Thoracic aorta (tissue), 2 donors: Measurements from ENCODE around the gene LAMB1. TPM values are rescaled to one million over a fixed set of nuclear protein-coding genes. Genes with fewer than 3 reads are reported as not detected.

Experiments used
- ATAC-seq: fragments of 150-250 bp; one replicate; pipeline ENCODE4 v1.8.0; 2017; ENCODE audit warnings: low read depth; ENCODE audit not compliant: insufficient number of reproducible peaks, low FRiP score
- DNase-seq: peaks from one replicate; pipeline ENCODE4 v3.0.0-alpha.2; 2020; ENCODE audit warnings: low spot score
- H3K27ac ChIP-seq, 2 donors: fragments of 200-600 bp; sonication (generic); 1 replicate in 1 of 2; 2 replicates in 1 of 2; pipeline ENCODE4 v1.5.1; 2016; ENCODE audit warnings: mild to moderate bottlenecking in 2 of 2, moderate library complexity in 2 of 2
- H3K27me3 ChIP-seq: fragments of 200-600 bp; sonication (generic); replicated peaks from 2 replicates; pipeline ENCODE4 v1.6.0; 2016; ENCODE audit warnings: mild to moderate bottlenecking; ENCODE audit not compliant: insufficient read depth
- H3K36me3 ChIP-seq: fragments of 200-600 bp; sonication (generic); one replicate; pipeline ENCODE4 v1.5.1; 2016
- H3K4me1 ChIP-seq, 2 donors: fragments of 200-600 bp; sonication (generic); 1 replicate in 1 of 2; 2 replicates in 1 of 2; pipeline versions ENCODE4 v1.5.1 to v1.6.0; 2016; ENCODE audit warnings: low read depth in 2 of 2, mild to moderate bottlenecking in 1 of 2; ENCODE audit not compliant: control insufficient read depth in 1 of 2
- H3K4me3 ChIP-seq: fragments of 200-600 bp; sonication (generic); 2 replicates; pipeline ENCODE4 v1.5.1; 2016; ENCODE audit warnings: mild to moderate bottlenecking
- H3K9me3 ChIP-seq: fragments of 200-600 bp; sonication (generic); 2 replicates; pipeline ENCODE4 v1.5.1; 2016
- CTCF ChIP-seq: fragments of 200-600 bp; sonication (generic); IDR thresholded peaks from one replicate; pipeline ENCODE4 v1.5.1; 2019; ENCODE audit warnings: antibody characterized with exemption
- total RNA-seq, 2 donors: library from RNA; depleted of rRNA; stranded (reverse); fragments of >200 nt; gene quantifications; one replicate each; pipeline versions ENCODE4 v1.1.0 to v1.2.3, GENCODE V29; 2016

The LAMB1 gene
- total RNA-seq, result 100 to 1,000 TPM; 144 to 296 TPM

DNA sequence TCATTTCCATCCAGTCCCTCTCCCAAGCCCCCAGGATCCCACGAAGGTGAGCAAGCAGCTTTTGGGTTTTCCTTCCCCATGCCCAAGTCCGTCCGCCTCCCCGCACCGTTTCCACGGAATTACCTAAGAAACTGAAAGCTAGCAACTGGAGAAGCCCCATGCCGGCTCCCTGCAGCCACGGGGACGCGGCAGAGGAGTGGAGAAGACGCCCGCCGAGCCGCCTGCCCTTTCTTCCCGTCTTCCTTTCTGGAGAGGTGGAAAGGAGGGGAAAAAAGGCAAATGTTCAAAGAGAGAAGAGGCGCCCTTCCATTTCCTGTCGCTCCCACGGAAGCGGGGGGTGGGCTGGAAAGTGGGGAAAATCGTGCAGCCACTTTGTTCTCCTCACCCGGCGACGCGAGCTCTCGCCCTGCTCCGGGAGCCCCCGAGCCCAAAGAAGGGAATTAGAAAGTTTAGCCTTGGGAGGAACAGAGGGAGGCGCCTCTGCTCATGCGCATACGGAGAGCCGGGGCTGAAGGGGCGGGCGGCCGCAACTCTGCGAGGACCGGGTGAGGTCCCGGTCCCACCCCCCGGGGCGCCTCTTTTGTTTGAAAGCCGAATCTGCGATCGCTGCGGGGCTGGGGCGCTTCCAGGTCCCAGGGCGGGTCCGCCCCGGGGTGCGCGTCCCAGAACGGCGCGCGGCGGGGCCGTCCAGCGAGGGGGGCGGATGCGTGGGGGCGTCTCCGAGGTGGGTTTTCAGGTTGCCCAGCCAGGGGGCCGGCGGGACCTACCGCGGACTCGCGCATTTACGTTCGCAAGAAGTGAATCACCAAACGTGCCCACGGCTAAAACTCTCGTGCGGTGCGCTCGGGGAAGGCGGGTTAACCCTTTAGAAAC lies at the start of gene LAMB1:
Gene LAMB1 (minus strand): TSS at position 436 of the 873 bp plus-strand sequence. CDS start 276 bp downstream, at position 160.
- Histone ChIP-seq H3K4me3 (peak within 1 kb of the TSS; percentile 90), H3K27me3 (no peaks in the 10 kb centered on the region), H3K9me3 (no peaks in the 10 kb centered on the region), H3K4me1 (peaks cover 13 to 49% of the 10 kb centered on the region in 2 donors), H3K36me3 (no peaks in the 10 kb centered on the region), H3K27ac (peak within 1 kb of the TSS; percentile 80 to 84)
- DNase-seq (no peak), ATAC-seq (no peak)
- TF ChIP-seq CTCF, result no peak

DNA sequence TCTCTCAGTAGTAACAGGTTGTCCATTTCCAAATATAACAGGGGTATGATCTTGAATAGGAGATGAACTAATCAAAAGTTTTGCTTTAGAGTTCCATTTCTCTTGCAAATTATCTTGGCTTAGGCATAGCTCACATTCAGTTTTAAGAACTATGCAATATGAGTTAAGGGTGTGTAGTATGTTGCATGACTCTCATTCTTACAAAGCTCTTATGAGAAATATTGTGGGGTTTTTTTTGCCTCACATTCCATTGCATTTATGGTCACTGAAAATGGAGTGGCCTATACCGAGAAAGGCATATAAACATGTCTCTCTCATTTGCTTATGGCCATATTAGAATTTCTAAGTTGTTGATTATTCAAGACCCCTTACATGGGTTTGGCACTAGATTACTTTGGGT lies 48.5 kb upstream of the LAMB1 start:
- no peak for TF ChIP-seq CTCF
- no peak for ATAC-seq
- Histone ChIP-seq H3K4me3 (no peak overlapping the region), H3K4me1 (no peaks in the 10 kb centered on the region), H3K9me3 (no peaks in the 10 kb centered on the region), H3K36me3 (no peaks in the 10 kb centered on the region), H3K27me3 (no peaks in the 10 kb centered on the region), H3K27ac (no peak overlapping the region)
- DNase-seq, result no peak

DNA sequence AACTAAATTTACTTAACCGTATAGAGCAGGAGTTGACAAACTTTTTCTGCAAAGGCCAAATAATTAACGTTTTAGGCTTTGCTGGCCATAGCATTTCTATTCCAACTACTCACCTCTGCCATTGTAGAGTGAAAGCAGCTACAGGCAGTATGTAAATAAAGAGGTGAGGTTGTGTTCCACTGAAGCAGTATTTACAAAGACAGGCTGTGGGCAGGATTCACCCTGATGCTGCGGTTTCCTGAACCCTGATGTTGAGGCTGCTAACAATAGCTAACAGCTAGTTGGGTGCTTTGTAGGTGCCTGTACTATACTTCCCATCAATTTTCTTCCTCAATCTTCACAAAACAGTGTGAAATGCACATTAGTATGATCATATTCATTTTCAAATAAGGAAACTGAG lies 47.0 kb upstream of the LAMB1 start:
- H3K36me3 ChIP-seq, result no peaks in the 10 kb centered on the region
- DNase-seq (no peak), ATAC-seq (no peak)
- H3K9me3 ChIP-seq, result no peaks in the 10 kb centered on the region
- no peak overlapping the region for H3K4me3 ChIP-seq
- H3K27me3 ChIP-seq, result no peaks in the 10 kb centered on the region
- H3K27ac ChIP-seq, result no peak overlapping the region
- H3K4me1 ChIP-seq, result peaks cover 4 to 11% of the 10 kb centered on the region in 2 donors
- no peak for TF ChIP-seq CTCF

DNA sequence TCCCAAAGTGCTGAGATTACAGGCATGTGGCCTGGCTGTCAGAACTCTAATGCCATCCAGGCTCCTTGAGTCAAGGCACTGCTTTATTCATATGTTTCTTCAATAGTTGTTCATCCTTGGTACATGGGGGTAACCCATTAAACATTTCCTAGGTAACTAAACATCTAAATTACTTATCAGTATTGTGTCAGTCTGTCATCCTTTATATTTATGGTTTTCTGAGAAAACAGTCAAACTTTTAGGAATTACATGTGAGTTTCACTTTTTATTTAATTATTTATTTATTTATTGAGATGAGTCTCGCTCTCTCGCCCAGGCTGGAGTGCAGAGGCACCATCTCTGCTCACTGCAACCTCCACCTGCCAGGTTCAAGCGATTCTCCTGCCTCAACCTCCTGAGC lies 45.5 kb upstream of the LAMB1 start:
- Histone ChIP-seq H3K27ac (no peak overlapping the region), H3K9me3 (no peaks in the 10 kb centered on the region), H3K4me1 (peaks cover 4 to 16% of the 10 kb centered on the region in 2 donors), H3K27me3 (no peaks in the 10 kb centered on the region), H3K36me3 (no peaks in the 10 kb centered on the region), H3K4me3 (no peak overlapping the region)
- DNase-seq, result no peak
- no peak for ATAC-seq
- no peak for TF ChIP-seq CTCF

DNA sequence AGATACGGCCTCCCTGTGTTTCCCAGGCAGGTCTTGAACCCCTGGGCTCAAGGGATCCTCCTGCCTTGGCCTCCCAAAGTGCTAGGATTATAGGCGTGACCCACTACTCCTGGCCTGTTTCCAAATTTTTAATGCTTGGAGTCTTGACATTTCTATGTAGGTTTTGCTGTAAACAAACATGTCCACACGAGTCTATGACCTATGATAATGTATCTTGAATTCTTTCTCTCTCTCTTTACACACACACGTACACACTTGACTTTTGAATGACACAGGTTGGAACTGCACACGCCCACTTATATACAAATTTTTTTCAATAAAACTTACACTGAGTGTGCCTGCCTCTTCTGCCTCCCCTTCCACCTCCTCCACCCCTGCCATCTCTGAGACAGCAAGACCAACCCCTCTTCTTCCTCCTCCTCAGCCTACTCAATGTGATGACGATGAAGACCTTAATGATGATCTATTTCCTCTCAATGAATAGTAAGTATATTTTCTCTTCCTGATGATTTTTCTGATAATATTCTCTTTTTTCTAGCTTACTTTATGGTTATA lies 44.1 kb upstream of the LAMB1 start:
- ATAC-seq (no peak), DNase-seq (no peak)
- Histone ChIP-seq H3K27me3 (no peaks in the 10 kb centered on the region), H3K9me3 (no peaks in the 10 kb centered on the region), H3K4me3 (no peak overlapping the region), H3K4me1 (peaks cover 4 to 16% of the 10 kb centered on the region in 2 donors), H3K36me3 (no peaks in the 10 kb centered on the region), H3K27ac (no peak overlapping the region)
- no peak for TF ChIP-seq CTCF
